Inferior parietal cortex (tissue), 1 donor: ENCODE results near the gene THUMPD3.

Experiments used
- DNase-seq: peaks from one replicate; pipeline ENCODE4 v3.0.0-alpha.2; 2016; ENCODE audit errors: extremely low spot score

THUMPD3 gene

GRCh38 chr3:9362731-9363530 lies at the start of gene THUMPD3:
Gene THUMPD3 (plus strand): TSS chr3:9363054. CDS start chr3:9365069, 2,015 bp downstream.
- DNase-seq, result peak; percentile 96

- no peak for DNase-seq
Observed at GRCh38 chr3:9314796-9315195, 48.1 kb upstream of the THUMPD3 start.

GRCh38 chr3:9316881-9317361 lies 45.9 kb upstream of the THUMPD3 start:
- DNase-seq, result peak; percentile 32

GRCh38 chr3:9322780-9323179 lies 40.1 kb upstream of the THUMPD3 start:
- DNase-seq, result no peak

GRCh38 chr3:9324944-9325343 lies 37.9 kb upstream of the THUMPD3 start:
- no peak for DNase-seq

- no peak for DNase-seq
Observed at GRCh38 chr3:9327578-9327977, 35.3 kb upstream of the THUMPD3 start.

- DNase-seq, result no peak
Observed at GRCh38 chr3:9330166-9330703, 32.6 kb upstream of the THUMPD3 start.

GRCh38 chr3:9331171-9331570 lies 31.7 kb upstream of the THUMPD3 start:
- DNase-seq, result no peak

GRCh38 chr3:9332250-9333030 lies 30.4 kb upstream of the THUMPD3 start:
- DNase-seq, result no peak

GRCh38 chr3:9339761-9340471 lies 22.9 kb upstream of the THUMPD3 start:
- no peak for DNase-seq

- no peak for DNase-seq
Observed at GRCh38 chr3:9340472-9340902, 22.4 kb upstream of the THUMPD3 start.

- no peak for DNase-seq
Observed at GRCh38 chr3:9342696-9343095, 20.2 kb upstream of the THUMPD3 start.

- DNase-seq, result no peak
Observed at GRCh38 chr3:9343115-9343514, 19.7 kb upstream of the THUMPD3 start.

GRCh38 chr3:9345041-9345440 lies 17.8 kb upstream of the THUMPD3 start:
- DNase-seq, result no peak

GRCh38 chr3:9346141-9346540 lies 16.7 kb upstream of the THUMPD3 start:
- no peak for DNase-seq

- DNase-seq, result no peak
Observed at GRCh38 chr3:9347081-9347480, 15.8 kb upstream of the THUMPD3 start.

- peak; percentile 36 for DNase-seq
Observed at GRCh38 chr3:9347887-9348286, 15.0 kb upstream of the THUMPD3 start.

GRCh38 chr3:9349321-9350117 lies 13.3 kb upstream of the THUMPD3 start:
- no peak for DNase-seq

GRCh38 chr3:9351709-9352126 lies 11.1 kb upstream of the THUMPD3 start:
- no peak for DNase-seq

- peak; percentile 81 for DNase-seq
Observed at GRCh38 chr3:9352917-9353752, 9.7 kb upstream of the THUMPD3 start.
